ENCODE measurements around the gene TCEA3.

DNA sequence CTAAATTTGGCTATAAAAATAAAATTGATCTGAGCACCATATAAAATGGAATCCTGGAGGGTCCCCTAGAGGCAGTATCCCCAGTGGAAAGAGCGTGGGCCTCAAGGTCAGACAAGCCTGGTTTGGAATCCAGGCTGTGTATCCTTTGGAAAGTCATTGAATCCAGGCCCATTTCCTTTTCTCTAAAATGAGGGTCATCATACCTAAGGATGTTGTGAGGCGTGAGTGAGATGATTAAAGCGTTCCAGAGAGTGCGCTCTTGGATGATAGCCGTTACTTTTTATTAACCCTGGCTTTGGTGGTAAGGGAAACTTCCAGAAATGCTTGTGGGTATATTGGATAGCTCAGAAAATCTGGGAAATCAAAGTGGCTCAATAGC lies 54.2 kb downstream of the TCEA3 start:
- TF ChIP-seq, protein P1, sequence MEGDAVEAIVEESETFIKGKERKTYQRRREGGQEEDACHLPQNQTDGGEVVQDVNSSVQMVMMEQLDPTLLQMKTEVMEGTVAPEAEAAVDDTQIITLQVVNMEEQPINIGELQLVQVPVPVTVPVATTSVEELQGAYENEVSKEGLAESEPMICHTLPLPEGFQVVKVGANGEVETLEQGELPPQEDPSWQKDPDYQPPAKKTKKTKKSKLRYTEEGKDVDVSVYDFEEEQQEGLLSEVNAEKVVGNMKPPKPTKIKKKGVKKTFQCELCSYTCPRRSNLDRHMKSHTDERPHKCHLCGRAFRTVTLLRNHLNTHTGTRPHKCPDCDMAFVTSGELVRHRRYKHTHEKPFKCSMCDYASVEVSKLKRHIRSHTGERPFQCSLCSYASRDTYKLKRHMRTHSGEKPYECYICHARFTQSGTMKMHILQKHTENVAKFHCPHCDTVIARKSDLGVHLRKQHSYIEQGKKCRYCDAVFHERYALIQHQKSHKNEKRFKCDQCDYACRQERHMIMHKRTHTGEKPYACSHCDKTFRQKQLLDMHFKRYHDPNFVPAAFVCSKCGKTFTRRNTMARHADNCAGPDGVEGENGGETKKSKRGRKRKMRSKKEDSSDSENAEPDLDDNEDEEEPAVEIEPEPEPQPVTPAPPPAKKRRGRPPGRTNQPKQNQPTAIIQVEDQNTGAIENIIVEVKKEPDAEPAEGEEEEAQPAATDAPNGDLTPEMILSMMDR (IDR thresholded peaks at IDR 0.05; ENCODE audit: low read depth, low read length), result no peak
- TF ChIP-seq EZH2phosphoT487 (IDR thresholded peaks at IDR 0.05; ENCODE audit: low read depth), result no peak
